GM21390 (cell line): ENCODE results near the gene SOX6.

Experiments
- ATAC-seq: cut with Tn5 transposase; IDR thresholded peaks from one replicate; pipeline ENCODE4 v1.9.1; 2021; ENCODE audit not compliant: unreplicated experiment

The SOX6 gene

DNA sequence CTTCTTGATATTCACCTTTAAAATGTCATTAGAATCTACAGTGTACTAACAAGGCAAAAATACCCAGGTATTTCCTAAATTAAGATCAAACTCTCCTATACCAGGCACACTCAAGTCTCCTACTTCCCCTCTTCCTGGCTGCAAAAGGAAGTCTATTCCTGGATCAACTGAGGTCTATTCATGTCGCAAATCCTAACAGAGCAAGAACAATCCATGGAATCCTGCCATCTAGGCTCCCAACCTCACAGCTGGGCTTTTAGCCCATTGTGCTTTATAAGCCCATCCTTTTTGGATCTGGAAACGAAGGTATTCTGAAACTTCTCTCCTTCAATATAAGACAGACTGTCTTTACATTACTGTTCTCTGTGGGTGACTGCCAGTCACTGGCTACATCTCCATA is 161.8 kb downstream of the SOX6 start:
- ATAC-seq = no peak

DNA sequence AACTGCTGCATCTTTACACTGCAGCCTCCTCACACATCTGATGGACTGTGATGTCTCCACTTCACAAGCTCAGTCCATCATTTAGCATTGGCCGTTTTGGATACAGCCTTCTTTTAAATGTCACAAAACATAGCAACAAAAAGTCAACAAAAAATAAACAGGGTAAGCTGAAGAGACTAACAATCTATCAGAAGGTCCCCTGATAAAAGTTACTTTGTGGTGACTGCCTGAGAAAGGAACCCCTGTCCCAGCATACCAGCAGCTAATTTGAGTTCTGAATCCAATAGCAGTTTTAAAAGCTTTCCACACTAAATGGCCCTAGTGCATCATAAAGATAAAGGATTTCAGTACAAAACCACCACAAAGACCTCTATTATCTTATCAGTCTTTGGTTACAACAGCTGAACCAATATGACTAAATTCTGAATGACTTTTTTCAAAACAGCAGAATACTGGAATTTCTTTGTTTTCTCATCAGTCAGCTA is 162.4 kb downstream of the SOX6 start:
- ATAC-seq = no peak

DNA sequence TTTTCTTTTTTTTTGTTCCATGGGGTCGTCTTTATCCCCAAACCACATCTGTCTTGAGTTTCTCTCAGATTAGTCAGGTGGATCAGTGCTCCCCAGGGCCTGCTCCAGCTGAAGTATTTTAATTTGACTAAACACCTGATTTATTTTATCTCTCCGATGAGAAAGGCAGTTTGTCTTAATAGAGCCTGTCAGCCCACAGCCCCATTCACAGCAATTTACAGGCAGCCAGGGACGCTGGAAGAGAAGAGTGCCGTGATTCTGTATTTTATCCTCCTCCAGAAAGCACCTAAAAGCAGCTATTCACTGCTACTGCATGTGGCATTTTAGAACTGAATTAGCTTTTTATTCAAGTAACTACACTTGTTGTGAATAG is 164.5 kb downstream of the SOX6 start:
- ATAC-seq = no peak

DNA sequence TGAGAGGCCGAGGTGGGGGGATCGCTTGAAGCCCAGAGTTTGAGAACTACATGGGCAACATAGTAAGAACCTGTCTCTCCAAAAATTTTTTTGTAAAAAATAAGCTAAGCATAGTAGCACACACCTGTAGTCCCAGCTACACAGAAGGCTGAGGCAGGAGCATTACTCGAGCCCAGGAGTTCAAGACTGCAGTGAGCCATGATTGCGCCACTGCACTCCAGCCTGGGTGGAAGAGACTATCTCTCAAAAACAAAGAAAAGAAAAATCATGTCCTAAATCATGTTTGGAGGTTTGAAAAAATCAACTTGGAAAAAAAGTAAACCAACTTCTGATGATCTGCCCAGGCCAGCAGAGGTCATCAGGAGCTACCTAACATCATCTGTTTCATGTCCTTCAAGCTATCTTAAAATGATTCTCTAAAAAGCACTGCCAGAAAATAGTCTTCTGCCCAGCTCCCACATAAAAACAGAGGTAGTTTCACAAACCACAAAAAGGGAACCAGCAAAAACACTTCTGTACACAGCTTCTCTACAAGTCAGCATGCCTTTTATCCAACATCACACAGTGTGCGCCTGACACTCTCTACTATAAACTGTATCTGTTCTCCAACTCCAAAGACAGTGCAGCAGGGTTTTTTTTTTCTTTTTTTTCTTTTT is 165.0 kb downstream of the SOX6 start:
- no peak for ATAC-seq

DNA sequence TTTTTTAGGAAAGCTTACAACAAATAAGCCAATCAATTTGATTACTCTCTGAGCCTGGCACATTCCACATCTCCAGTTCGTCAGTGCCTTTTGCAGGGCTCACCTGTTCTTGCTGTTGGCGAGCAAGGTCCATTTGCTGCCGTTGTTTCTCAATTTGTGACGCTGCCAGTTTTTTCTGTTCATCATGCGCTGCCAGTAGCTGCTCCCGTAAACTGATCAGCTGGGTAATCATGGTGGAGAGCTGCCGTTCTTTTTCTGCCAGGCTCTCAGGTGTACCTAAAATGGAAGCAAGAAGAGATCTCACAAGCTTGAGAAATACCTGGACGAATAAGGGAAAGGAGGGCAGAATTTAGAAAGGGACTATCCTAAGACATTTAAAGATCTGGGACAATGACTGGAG is 169.7 kb downstream of the SOX6 start:
- no peak for ATAC-seq

DNA sequence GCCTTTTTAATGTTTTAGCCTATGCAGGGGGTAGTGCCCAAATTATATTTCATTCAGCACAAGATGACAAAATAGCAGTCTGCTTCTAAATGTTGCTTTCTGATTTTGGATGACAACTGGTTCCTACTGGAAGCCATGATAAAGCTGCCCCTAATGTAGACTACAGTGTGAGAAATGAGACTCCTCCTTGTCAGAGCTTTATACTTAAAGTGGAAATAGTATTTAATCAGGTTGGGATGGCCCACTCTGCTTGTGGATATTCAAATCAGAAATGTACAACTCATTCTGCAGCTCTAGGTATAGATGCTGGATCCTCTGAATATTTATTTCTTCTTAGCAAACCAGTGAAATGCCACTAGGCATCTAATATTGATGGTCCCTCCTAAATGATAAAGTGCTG is 171.3 kb downstream of the SOX6 start:
- ATAC-seq = no peak

DNA sequence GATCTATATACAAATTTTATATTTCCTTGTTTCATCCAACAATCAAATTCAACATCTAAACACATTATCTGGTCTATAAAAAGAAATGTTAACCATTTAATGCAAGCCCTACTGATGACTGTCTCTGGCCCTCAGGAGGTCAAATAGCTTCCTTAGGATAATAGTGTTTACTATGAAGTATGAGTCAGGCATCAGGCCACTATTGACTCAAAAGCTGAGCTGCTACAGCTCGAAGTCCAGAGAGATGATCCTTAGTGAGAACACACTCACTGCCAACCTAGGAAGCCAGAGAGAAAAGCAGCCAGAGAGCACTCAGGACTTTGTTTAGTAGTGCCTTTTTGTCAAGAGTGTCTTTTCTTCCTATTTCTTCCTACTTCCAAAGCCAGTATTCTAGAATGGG is 171.8 kb downstream of the SOX6 start:
- ATAC-seq = no peak

DNA sequence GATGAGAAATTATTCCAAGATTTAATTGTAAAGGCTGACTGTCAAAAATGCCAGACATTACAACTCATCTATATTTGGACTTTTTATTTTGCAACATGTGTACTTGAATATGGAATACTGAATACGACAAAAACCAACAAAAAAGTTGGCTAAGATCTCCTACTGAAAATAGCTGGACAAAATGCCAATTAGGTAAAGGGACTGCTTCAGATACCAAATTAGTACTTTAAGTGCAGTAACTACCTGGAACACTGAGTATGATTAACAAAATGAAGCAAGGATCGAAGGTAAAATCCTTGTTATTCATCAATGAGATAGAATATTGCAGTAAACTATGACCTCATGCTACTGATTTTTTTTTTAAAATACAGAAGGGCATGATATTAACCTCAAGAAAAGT is 173.8 kb downstream of the SOX6 start:
- ATAC-seq = no peak

DNA sequence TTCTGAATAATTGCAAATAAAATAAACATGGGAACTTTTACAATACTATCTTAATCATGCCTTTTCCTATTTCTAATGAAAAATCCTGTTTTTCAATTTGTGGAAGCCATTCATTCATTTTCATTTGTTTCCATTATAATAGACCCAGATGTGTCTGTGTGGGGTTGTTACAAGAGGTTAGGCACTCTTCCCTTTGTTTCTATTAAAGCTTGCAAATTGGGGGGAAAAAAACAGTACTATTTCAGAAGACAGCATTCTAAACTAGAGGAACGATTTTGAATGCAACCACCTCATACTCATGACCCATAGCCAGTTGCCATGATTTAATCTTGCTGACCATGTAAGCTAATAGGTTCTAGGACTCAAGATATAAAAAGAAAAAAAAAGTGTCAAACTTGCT is 175.5 kb downstream of the SOX6 start:
- ATAC-seq = no peak

DNA sequence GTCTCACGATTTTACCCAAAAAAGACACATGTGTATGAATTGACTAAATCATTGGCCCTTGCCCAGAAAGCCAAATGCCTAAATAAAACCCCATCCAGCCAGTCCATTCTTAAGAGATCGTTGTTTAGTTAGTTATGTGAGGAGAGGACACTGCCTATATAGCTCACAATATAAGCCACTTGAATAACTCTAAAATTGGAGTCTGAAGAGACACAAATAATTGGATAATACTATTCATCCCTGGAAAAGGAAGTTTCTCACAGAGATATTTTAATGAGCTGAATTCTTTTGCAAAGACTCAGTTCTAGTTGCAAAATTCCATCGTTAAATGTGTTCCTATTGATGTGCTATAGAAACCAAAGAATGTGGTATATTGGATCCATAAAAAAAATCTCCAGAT is 176.7 kb downstream of the SOX6 start:
- no peak for ATAC-seq

DNA sequence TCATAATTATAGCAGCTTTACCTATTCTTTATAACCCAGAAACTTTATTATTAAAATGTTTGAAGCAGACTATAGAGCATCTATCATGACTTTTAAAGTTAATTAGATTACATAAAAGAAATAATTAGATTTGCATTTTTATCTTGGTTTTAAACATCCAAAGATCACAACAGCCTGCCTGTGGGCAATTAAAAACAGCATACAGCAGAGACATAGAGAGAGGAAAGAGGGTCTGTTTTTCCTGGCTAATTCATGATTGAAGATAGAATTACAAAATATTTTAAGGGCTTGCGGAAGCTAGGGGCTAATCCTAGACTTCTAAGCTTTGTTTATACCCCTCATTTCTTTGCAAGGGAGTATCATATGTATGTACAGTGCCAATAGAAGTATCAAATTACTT is 178.1 kb downstream of the SOX6 start:
- ATAC-seq = no peak

DNA sequence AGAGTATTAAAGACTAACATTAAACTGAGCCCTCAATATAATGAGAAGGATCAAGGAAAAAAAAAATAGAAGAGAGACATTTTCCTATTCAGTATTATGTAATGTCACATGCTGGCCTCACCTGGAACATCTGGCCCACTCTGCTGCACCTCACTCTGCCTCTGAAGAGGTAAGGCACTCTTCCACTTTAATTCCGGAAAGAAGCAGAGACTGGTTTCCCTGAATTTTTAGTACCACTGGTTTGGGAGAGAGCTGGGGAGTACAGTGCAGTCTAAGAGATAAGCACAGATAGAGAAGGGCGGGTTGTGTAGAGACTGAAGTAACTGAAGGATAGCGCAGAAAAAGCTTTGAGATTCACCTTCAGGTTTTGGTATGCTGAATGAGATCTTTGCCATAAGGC is 178.7 kb downstream of the SOX6 start:
- no peak for ATAC-seq

DNA sequence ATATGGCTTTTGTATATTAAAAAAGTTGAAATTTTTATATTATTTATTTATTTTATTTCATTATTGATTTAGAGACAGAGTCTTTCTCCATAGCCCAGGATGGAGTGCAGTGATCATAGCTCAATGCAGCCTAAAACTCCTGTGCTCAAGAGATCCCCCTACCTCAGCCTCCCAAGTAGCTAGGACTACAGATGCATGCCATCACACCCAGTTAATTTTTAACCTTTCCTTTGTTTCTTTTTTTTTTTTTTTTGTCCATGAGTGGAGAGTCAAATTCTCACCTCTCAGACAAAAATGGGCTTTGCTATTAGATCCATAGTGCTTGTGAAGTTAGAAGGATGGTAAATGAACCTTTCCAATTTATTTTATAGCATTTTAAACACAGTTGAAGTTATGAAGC is 182.5 kb downstream of the SOX6 start:
- no peak for ATAC-seq

DNA sequence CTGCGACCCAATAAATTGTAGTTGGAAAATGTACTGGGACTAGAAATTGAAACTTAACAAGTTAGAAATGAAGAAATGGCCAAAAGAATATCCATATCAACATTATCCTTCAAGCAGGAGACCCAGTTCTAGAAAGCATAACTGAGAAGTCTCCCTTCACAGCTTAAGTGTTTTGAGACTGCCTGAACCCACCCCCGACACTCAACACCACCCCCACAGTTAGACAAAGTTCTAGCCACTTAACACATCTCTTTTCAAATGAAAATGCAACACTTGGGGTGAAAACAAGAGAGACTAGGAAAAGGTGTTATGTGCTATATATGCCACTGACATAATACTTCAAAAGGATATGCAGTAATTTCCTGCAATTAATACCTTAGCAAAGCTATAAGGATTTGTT is 184.5 kb downstream of the SOX6 start:
- ATAC-seq = no peak

DNA sequence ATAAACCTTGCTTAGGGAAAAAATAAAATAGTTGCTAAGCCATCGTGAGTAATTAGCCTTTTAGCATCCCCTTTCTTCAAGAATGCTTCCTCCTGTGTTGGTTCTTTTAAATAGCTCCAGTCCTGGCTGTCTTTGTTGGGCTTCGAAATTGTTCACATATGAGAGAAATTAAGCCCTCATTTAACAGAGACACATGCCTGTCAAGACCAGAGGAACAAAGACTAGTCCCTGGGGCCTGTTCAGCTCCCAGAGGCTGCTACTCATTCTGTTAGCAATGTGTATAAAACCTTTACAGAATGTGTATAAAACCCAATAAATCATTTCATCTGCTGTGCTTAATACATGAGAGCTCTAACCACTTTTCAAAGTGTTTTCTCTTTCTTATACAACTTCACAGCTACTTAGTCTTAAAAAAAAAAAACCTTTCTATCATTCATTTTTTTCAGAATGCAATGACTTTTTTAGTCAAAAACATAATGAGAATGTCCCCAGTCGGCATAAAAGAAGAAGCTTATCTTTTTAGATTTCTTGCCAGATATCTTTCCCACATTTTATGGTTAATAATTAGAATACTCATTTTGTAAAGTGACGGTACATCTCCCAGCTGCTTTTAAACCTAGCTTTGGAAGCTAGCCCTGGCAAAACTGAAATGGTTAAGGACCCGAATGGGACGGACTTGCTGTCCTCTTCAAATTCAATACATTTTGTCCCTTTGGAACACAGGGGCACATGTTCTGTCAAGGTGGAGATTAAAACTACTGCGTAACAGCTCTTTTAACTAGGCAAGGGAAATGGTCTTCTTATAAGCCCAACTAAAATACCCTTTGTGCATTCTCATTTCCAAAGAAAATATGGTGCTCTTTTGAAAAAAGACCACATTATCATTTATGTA is 186.1 kb downstream of the SOX6 start:
- ATAC-seq = no peak

DNA sequence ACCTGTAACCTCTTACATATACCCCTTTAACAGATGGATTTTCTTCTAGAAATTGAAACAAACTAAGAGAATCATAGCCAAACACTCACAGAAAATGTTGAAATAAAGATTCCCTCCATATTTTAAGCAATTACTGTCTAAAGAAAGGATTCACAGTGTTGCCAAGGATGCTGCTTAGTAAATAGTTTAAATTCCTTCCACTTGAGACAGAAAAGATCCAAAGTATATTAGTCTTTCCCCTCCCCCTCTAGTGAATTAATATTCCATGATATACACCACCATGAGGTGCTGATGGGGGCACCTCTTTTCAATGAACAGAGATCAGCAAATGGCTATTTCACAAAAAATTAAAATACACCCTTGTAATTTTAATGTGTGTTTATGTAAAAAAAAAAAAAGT is 186.8 kb downstream of the SOX6 start:
- no peak for ATAC-seq

DNA sequence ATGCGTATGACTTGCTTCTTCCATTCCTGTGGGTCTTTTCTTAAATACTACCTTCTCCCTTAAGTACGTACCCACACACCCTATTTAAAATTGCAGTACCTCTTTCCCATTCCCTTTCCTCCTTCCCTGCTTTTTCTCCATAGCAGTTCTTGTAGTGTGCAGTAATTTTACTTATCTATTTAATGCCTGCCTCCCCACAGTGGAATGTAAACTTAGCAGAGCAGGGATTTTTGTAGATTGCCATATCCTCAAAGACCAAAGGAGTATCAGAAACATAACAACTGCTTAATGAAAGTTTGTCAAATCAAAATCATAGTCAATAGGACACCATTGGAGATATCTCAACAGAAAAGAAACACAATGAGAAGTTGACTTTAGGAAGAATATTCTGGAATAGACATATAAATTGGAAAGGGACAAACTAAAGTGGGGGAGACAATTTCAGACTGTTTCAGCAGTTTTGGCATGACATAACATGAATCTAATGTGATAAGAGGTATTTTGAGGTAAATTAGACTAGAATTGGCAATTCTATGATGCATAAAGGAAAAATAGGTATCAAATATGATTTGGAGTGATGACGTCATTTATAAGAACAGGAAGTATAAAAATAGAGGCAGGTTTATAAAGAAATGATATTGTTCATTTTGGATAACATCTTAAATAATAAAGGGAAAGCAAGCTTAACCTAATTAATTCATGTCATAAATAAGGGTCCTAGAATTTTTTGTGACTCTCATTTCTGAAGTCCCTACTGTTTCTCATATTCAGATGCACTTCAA is 188.4 kb downstream of the SOX6 start:
- ATAC-seq = no peak

DNA sequence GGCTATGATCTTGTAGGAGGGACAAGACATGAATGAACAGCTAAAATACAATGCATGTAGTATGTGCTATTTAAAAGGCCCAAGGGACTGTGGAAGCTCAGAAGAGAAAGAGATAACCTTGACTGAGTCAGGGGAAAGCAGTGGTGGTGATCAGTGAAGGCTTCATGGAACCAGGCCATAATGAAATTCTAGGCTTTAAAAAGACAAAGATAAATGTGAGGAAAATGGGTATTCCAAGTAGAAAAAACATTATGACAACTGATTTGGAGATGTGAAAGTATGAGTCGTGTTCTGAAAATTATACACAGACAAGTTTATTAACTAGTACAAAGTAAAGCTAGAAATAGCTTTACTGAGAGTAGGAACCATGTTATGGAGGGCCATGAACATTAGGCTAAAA is 189.8 kb downstream of the SOX6 start:
- no peak for ATAC-seq

DNA sequence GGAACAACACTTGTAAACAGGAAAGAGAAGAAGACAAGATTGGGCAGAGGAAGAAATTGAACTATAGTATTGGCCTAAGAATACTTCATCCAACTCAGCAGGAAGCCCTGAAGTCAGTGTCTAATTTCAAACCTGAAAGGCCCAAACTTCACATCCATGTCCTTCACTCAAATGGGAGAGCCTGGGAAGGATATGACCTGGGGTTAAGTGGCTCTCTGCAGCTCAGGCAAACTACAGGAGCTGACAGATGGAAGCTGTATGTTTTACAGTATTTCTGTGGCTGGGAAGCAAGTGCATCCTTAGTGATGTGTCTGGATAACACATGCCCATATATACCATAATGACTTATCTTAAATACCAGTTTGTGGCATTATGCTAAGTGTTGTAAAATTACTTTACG is 196.2 kb downstream of the SOX6 start:
- no peak for ATAC-seq

DNA sequence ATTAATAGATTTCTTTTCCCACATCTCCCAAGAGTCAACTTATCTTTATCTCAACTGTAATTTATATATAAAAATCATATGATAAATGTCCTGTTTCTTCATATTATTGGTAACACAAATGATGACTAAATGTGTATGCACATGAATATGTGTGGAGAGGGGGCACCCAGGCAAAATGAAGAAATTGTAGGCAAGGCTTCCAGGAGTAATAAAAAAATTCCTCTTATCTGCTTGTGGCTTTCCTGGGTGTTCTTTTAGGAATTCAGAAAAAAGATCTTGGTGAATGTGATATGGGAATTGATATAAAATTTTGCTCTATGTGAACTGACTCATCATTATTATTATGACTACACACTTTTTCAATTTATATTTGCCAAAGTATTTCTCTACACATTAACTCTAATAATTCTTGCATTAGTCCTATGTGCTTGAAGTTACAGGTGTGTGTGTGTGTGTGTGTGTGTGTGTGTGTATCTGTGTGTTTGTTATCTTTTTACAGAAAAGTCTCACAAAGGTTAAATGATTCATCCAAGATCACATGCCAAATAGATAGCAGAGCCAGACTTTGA is 197.8 kb downstream of the SOX6 start:
- ATAC-seq = no peak

DNA sequence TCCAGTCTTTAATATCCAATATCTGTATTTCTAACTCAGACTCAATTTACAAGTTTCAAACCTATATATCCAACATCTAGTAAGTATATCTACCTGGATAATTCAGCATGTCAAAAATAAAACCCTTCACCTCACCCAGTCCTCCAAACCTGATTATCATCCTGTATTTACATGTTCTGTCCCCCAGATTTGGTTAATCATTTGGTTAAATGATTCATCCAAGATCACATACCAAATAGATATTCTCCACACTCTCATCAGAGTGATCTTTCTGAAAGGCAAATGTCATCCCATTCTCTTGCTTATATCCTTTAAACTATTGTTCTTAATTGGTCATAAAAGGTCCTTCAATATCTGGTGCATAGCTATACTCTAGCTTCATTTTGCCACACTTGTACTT is 199.0 kb downstream of the SOX6 start:
- no peak for ATAC-seq
